GM19193 (cell line): ENCODE results near the gene KRTAP9-3.
"Not testable (repeated sequence)": the region's sequence is repeated elsewhere in the genome, so short reads cannot be mapped to it uniquely, and the experiment has no call there.

Source experiments
- POLR2A ChIP-seq: IDR thresholded peaks from 4 replicates; pipeline ENCODE4 v1.6.1; 2011; ENCODE audit not compliant: insufficient read depth, insufficient read length; ENCODE audit errors: extremely low read depth

The KRTAP9-3 gene

GRCh38 chr17:41237949-41238437 lies 5.7 kb downstream of the KRTAP9-3 start, which contains the start of gene KRTAP9-8:
KRTAP9-8 (plus strand) TSS chr17:41237999; CDS start chr17:41238052, 53 bp downstream.
- not testable (repeated sequence) for TF ChIP-seq POLR2A

- TF ChIP-seq POLR2A: not testable (repeated sequence)
Measured at GRCh38 chr17:41249637-41250240, 17.5 kb downstream of the KRTAP9-3 start, which contains the start of gene KRTAP9-4. KRTAP9-4 (plus strand) TSS chr17:41249687; CDS start chr17:41249721, 34 bp downstream.

- TF ChIP-seq POLR2A: no peak
Measured at GRCh38 chr17:41251261-41251660, 19.0 kb downstream of the KRTAP9-3 start.

- no peak for TF ChIP-seq POLR2A
Measured at GRCh38 chr17:41254861-41255260, 22.6 kb downstream of the KRTAP9-3 start.

- not testable (repeated sequence) for TF ChIP-seq POLR2A
Measured at GRCh38 chr17:41255381-41256290, 23.4 kb downstream of the KRTAP9-3 start, which contains the start of gene KRTAP9-9. KRTAP9-9 (plus strand) TSS chr17:41255384.

GRCh38 chr17:41256291-41256685 lies 24.0 kb downstream of the KRTAP9-3 start:
- no peak for TF ChIP-seq POLR2A

- no peak for TF ChIP-seq POLR2A
Measured at GRCh38 chr17:41258406-41258805, 26.2 kb downstream of the KRTAP9-3 start.

GRCh38 chr17:41263212-41263611 lies 31.0 kb downstream of the KRTAP9-3 start:
- TF ChIP-seq POLR2A: no peak

GRCh38 chr17:41264599-41264998 lies 32.4 kb downstream of the KRTAP9-3 start:
- TF ChIP-seq POLR2A: no peak

- TF ChIP-seq POLR2A: no peak
Measured at GRCh38 chr17:41265078-41265477, 32.8 kb downstream of the KRTAP9-3 start, which contains the start of gene KRTAP9-6. KRTAP9-6 (plus strand) TSS chr17:41265378; CDS start chr17:41265378, 0 bp downstream.

- no peak for TF ChIP-seq POLR2A
Measured at GRCh38 chr17:41267711-41268110, 35.5 kb downstream of the KRTAP9-3 start.

- TF ChIP-seq POLR2A: no peak
Measured at GRCh38 chr17:41271858-41272257, 39.6 kb downstream of the KRTAP9-3 start.

GRCh38 chr17:41275648-41276190 lies 43.5 kb downstream of the KRTAP9-3 start, which contains the start of gene KRTAP9-7:
KRTAP9-7 (plus strand) TSS chr17:41275698; CDS start chr17:41275698, 0 bp downstream.
- not testable (repeated sequence) for TF ChIP-seq POLR2A

GRCh38 chr17:41278176-41278955 lies 46.1 kb downstream of the KRTAP9-3 start:
- TF ChIP-seq POLR2A: no peak
